ENCODE data around the gene NTSR2.

Gene NTSR2

GRCh38 chr2:11680901-11681721 is 11.1 kb upstream of the NTSR2 start:
- Histone ChIP-seq H2AK5ac (ENCODE audit: low read depth, low read length) (no peak overlapping the region), H3K27ac (replicated peaks; ENCODE audit: low read length) (no peak overlapping the region), H3K79me1 (ENCODE audit: low read depth, low read length) (no peaks in the 10 kb centered on the region), H3K4me3 (ENCODE audit: low read length in 2 of 2) (no peak overlapping the region), H2BK5ac (ENCODE audit: low read length) (no peak overlapping the region), H3K9ac (ENCODE audit: low read depth, low read length, poor library complexity) (no peak overlapping the region), H4K8ac (ENCODE audit: low read depth, low read length) (no peak overlapping the region), H3K4ac (ENCODE audit: low read length) (no peak overlapping the region), H2BK15ac (ENCODE audit: low read length) (no peak overlapping the region), H3K4me1 (ENCODE audit: control insufficient read depth in 2 of 2, insufficient read depth in 1 of 2, low read depth in 1 of 2, low read length in 2 of 2) (peaks cover 5% of the 10 kb centered on the region in 2 donors), H2BK12ac (ENCODE audit: low read length) (no peak overlapping the region), H3K18ac (ENCODE audit: low read length) (no peak overlapping the region), H2AFZ (ENCODE audit: low read length) (peak overlapping the region; percentile 49), H2BK120ac (ENCODE audit: low read depth, low read length) (no peak overlapping the region), H3K36me3 (replicated peaks in 1 of 2; ENCODE audit: control insufficient read depth in 2 of 2, insufficient read depth in 2 of 2, low read length in 2 of 2) (no peaks in the 10 kb centered on the region), H3K9me3 (replicated peaks in 1 of 2; ENCODE audit: control insufficient read depth in 2 of 2, insufficient read depth in 1 of 2, low read depth in 1 of 2, low read length in 2 of 2) (no peaks in the 10 kb centered on the region), H3K14ac (ENCODE audit: low read length) (no peak overlapping the region), H3K23ac (ENCODE audit: low read depth, low read length, poor library complexity) (no peak overlapping the region), H4K91ac (ENCODE audit: low read depth, low read length, poor library complexity) (no peak overlapping the region), H3K4me2 (ENCODE audit: insufficient read depth, low read length, poor library complexity, severe bottlenecking) (no peak overlapping the region), H3K27me3 (ENCODE audit: control insufficient read depth in 3 of 3, insufficient read depth in 3 of 3, low read depth in 1 of 3, low read length in 3 of 3) (peaks cover 0 to 56% (median 0%) of the 10 kb centered on the region in 3 experiments)
- no CpG with 5 or more reads among the region's 15 CpGs for WGBS, 2 donors (ENCODE audit: extremely low coverage in 2 of 2, insufficient read length in 2 of 2, insufficient replicate concordance in 1 of 2)
- DNase-seq (ENCODE audit: low spot score), result no peak

GRCh38 chr2:11680182-11680900 is 10.3 kb upstream of the NTSR2 start:
- Histone ChIP-seq H4K8ac (ENCODE audit: low read depth, low read length) (no peak overlapping the region), H4K91ac (ENCODE audit: low read depth, low read length, poor library complexity) (no peak overlapping the region), H3K79me1 (ENCODE audit: low read depth, low read length) (no peaks in the 10 kb centered on the region), H3K18ac (ENCODE audit: low read length) (peak overlapping the region; percentile 30), H2AK5ac (ENCODE audit: low read depth, low read length) (no peak overlapping the region), H3K9ac (ENCODE audit: low read depth, low read length, poor library complexity) (no peak overlapping the region), H2BK12ac (ENCODE audit: low read length) (no peak overlapping the region), H3K14ac (ENCODE audit: low read length) (no peak overlapping the region), H3K4me1 (ENCODE audit: control insufficient read depth in 2 of 2, insufficient read depth in 1 of 2, low read depth in 1 of 2, low read length in 2 of 2) (peaks cover 5% of the 10 kb centered on the region in 2 donors), H2BK15ac (ENCODE audit: low read length) (no peak overlapping the region), H3K27me3 (ENCODE audit: control insufficient read depth in 3 of 3, insufficient read depth in 3 of 3, low read depth in 1 of 3, low read length in 3 of 3) (peaks cover 0 to 58% (median 0%) of the 10 kb centered on the region in 3 experiments), H3K4ac (ENCODE audit: low read length) (no peak overlapping the region), H3K27ac (replicated peaks; ENCODE audit: low read length) (no peak overlapping the region), H2AFZ (ENCODE audit: low read length) (no peak overlapping the region), H2BK120ac (ENCODE audit: low read depth, low read length) (no peak overlapping the region), H3K36me3 (replicated peaks in 1 of 2; ENCODE audit: control insufficient read depth in 2 of 2, insufficient read depth in 2 of 2, low read length in 2 of 2) (no peaks in the 10 kb centered on the region), H3K4me3 (ENCODE audit: low read length in 2 of 2) (no peak overlapping the region), H3K23ac (ENCODE audit: low read depth, low read length, poor library complexity) (no peak overlapping the region), H3K9me3 (replicated peaks in 1 of 2; ENCODE audit: control insufficient read depth in 2 of 2, insufficient read depth in 1 of 2, low read depth in 1 of 2, low read length in 2 of 2) (peaks cover 0 to 2% of the 10 kb centered on the region in 2 donors), H3K4me2 (ENCODE audit: insufficient read depth, low read length, poor library complexity, severe bottlenecking) (no peak overlapping the region), H2BK5ac (ENCODE audit: low read length) (no peak overlapping the region)
- DNase-seq (ENCODE audit: low spot score), result no peak
- WGBS, 2 donors (ENCODE audit: extremely low coverage in 2 of 2, insufficient read length in 2 of 2, insufficient replicate concordance in 1 of 2), result no CpG with 5 or more reads among the region's 16 CpGs

- no peak overlapping the region for H3K4me2 ChIP-seq (ENCODE audit: insufficient read depth, low read length, poor library complexity, severe bottlenecking)
- no peak overlapping the region for H2BK12ac ChIP-seq (ENCODE audit: low read length)
- no peak overlapping the region for H3K27ac ChIP-seq (replicated peaks; ENCODE audit: low read length)
- H4K8ac ChIP-seq (ENCODE audit: low read depth, low read length), result no peak overlapping the region
- H3K14ac ChIP-seq (ENCODE audit: low read length), result no peak overlapping the region
- peaks cover 5% of the 10 kb centered on the region in 2 donors for H3K4me1 ChIP-seq (ENCODE audit: control insufficient read depth in 2 of 2, insufficient read depth in 1 of 2, low read depth in 1 of 2, low read length in 2 of 2)
- H3K18ac ChIP-seq (ENCODE audit: low read length), result no peak overlapping the region
- no peak overlapping the region for H3K9ac ChIP-seq (ENCODE audit: low read depth, low read length, poor library complexity)
- H3K27me3 ChIP-seq (ENCODE audit: control insufficient read depth in 3 of 3, insufficient read depth in 3 of 3, low read depth in 1 of 3, low read length in 3 of 3), result peaks cover 0 to 60% (median 0%) of the 10 kb centered on the region in 3 experiments
- H3K36me3 ChIP-seq (replicated peaks in 1 of 2; ENCODE audit: control insufficient read depth in 2 of 2, insufficient read depth in 2 of 2, low read length in 2 of 2), result no peaks in the 10 kb centered on the region
- DNase-seq (ENCODE audit: low spot score), result no peak
- no peak overlapping the region for H2AFZ ChIP-seq (ENCODE audit: low read length)
- H2BK120ac ChIP-seq (ENCODE audit: low read depth, low read length), result no peak overlapping the region
- no peak overlapping the region for H2AK5ac ChIP-seq (ENCODE audit: low read depth, low read length)
- H3K4ac ChIP-seq (ENCODE audit: low read length), result no peak overlapping the region
- no peak overlapping the region for H2BK15ac ChIP-seq (ENCODE audit: low read length)
- H2BK5ac ChIP-seq (ENCODE audit: low read length), result no peak overlapping the region
- no peak overlapping the region for H3K23ac ChIP-seq (ENCODE audit: low read depth, low read length, poor library complexity)
- H3K4me3 ChIP-seq (ENCODE audit: low read length in 2 of 2), result no peak overlapping the region
- no peak overlapping the region for H4K91ac ChIP-seq (ENCODE audit: low read depth, low read length, poor library complexity)
- WGBS, 2 donors (ENCODE audit: extremely low coverage in 2 of 2, insufficient read length in 2 of 2, insufficient replicate concordance in 1 of 2), result no CpG with 5 or more reads among the region's 13 CpGs
- H3K79me1 ChIP-seq (ENCODE audit: low read depth, low read length), result no peaks in the 10 kb centered on the region
- H3K9me3 ChIP-seq (replicated peaks in 1 of 2; ENCODE audit: control insufficient read depth in 2 of 2, insufficient read depth in 1 of 2, low read depth in 1 of 2, low read length in 2 of 2), result peaks cover 0 to 2% of the 10 kb centered on the region in 2 donors
Measured at GRCh38 chr2:11679486-11680181, 9.6 kb upstream of the NTSR2 start.

GRCh38 chr2:11679016-11679415 is 9.0 kb upstream of the NTSR2 start:
- Histone ChIP-seq H2BK12ac (ENCODE audit: low read length) (no peak overlapping the region), H3K79me1 (ENCODE audit: low read depth, low read length) (no peaks in the 10 kb centered on the region), H3K9ac (ENCODE audit: low read depth, low read length, poor library complexity) (no peak overlapping the region), H2BK120ac (ENCODE audit: low read depth, low read length) (no peak overlapping the region), H2BK5ac (ENCODE audit: low read length) (no peak overlapping the region), H3K4ac (ENCODE audit: low read length) (no peak overlapping the region), H3K36me3 (replicated peaks in 1 of 2; ENCODE audit: control insufficient read depth in 2 of 2, insufficient read depth in 2 of 2, low read length in 2 of 2) (no peaks in the 10 kb centered on the region), H2BK15ac (ENCODE audit: low read length) (no peak overlapping the region), H3K14ac (ENCODE audit: low read length) (no peak overlapping the region), H4K8ac (ENCODE audit: low read depth, low read length) (no peak overlapping the region), H3K27me3 (ENCODE audit: control insufficient read depth in 3 of 3, insufficient read depth in 3 of 3, low read depth in 1 of 3, low read length in 3 of 3) (peaks cover 0 to 63% (median 0%) of the 10 kb centered on the region in 3 experiments), H3K4me1 (ENCODE audit: control insufficient read depth in 2 of 2, insufficient read depth in 1 of 2, low read depth in 1 of 2, low read length in 2 of 2) (peaks cover 5% of the 10 kb centered on the region in 2 donors), H3K23ac (ENCODE audit: low read depth, low read length, poor library complexity) (no peak overlapping the region), H3K9me3 (replicated peaks in 1 of 2; ENCODE audit: control insufficient read depth in 2 of 2, insufficient read depth in 1 of 2, low read depth in 1 of 2, low read length in 2 of 2) (peaks cover 0 to 2% of the 10 kb centered on the region in 2 donors), H2AFZ (ENCODE audit: low read length) (no peak overlapping the region), H2AK5ac (ENCODE audit: low read depth, low read length) (no peak overlapping the region), H3K27ac (replicated peaks; ENCODE audit: low read length) (no peak overlapping the region), H3K4me3 (ENCODE audit: low read length in 2 of 2) (no peak overlapping the region), H4K91ac (ENCODE audit: low read depth, low read length, poor library complexity) (no peak overlapping the region), H3K4me2 (ENCODE audit: insufficient read depth, low read length, poor library complexity, severe bottlenecking) (no peak overlapping the region), H3K18ac (ENCODE audit: low read length) (no peak overlapping the region)
- DNase-seq (ENCODE audit: low spot score), result no peak
- whole genome bisulfite sequencing, 2 donors (ENCODE audit: extremely low coverage in 2 of 2, insufficient read length in 2 of 2, insufficient replicate concordance in 1 of 2), result no CpG with 5 or more reads among the region's 7 CpGs

Data from neuronal stem cell (in vitro differentiated cells).